IMR-90 (cell line): ENCODE data around the gene SLC6A13. TPM values are rescaled to one million over a fixed set of nuclear protein-coding genes. Genes with fewer than 3 reads are reported as not detected.

Source experiments
- ATAC-seq: fragments of 200-7000 bp; cut with Tn5 transposase; 2 replicates; pipeline ENCODE4 v1.9.1; 2020; ENCODE audit warnings: low read depth, mild to moderate bottlenecking, moderate library complexity
- BruUV-seq: library from RNA; stranded (reverse); fragments of 400-500 nt; replicated peaks from 2 replicates; lab custom pipeline; 2021; lab: Mats Ljungman, UMichigan
- CTCF ChIA-PET: fragments of 300-600 bp; formaldehyde crosslinking; extraction: SDS; loops from one replicate; lab custom pipeline; 2021; ENCODE audit warnings: antibody characterized with exemption; lab: Yijun Ruan, JAX
- POLR2A ChIA-PET: fragments of 300-600 bp; sonication (Branson Sonifier 250); formaldehyde crosslinking; loops from one replicate; lab custom pipeline; 2022; ENCODE audit warnings: antibody characterized with exemption; ENCODE audit not compliant: unreplicated experiment; lab: Charles Lee
- DNase-seq: peaks from one replicate; pipeline ENCODE4 v3.0.0; 2013
- H2AFZ ChIP-seq: replicated peaks from 2 replicates; pipeline ENCODE3; 2013; ENCODE audit warnings: low read length, mild to moderate bottlenecking; ENCODE audit not compliant: poor library complexity
- H2AK5ac ChIP-seq: 2 replicates; pipeline ENCODE4 v1.6.1; 2013; ENCODE audit warnings: low read depth, low read length, inconsistent platforms
- H2AK9ac ChIP-seq: replicated peaks from 2 replicates; pipeline ENCODE3; 2013; ENCODE audit warnings: mild to moderate bottlenecking, low read depth, low read length, moderate library complexity; ENCODE audit not compliant: poor library complexity
- H2BK120ac ChIP-seq: 2 replicates; pipeline ENCODE4 v1.6.1; 2013; ENCODE audit warnings: low read depth, low read length, inconsistent platforms
- H2BK15ac ChIP-seq: 3 replicates; pipeline ENCODE4 v1.6.1; 2013; ENCODE audit warnings: low read depth, low read length, inconsistent platforms
- H2BK20ac ChIP-seq: 2 replicates; pipeline ENCODE4 v1.6.1; 2013; ENCODE audit warnings: low read depth, mild to moderate bottlenecking, inconsistent platforms, low read length, moderate library complexity
- H2BK5ac ChIP-seq: 2 replicates; pipeline ENCODE4 v1.6.1; 2013; ENCODE audit warnings: mild to moderate bottlenecking, low read depth, low read length, inconsistent platforms; ENCODE audit not compliant: poor library complexity, severe bottlenecking
- H3K14ac ChIP-seq: replicated peaks from 2 replicates; pipeline ENCODE4 v1.6.1; 2013; ENCODE audit warnings: low read depth, low read length, inconsistent platforms
- H3K18ac ChIP-seq: 2 replicates; pipeline ENCODE4 v1.6.1; 2013; ENCODE audit warnings: low read depth, low read length, control low read depth
- H3K23ac ChIP-seq: 2 replicates; pipeline ENCODE4 v1.6.1; 2013; ENCODE audit warnings: low read depth, low read length, inconsistent platforms
- H3K27ac ChIP-seq: 2 replicates; pipeline ENCODE4 v1.5.1; 2013; ENCODE audit warnings: mild to moderate bottlenecking, control low read depth, low read length; ENCODE audit not compliant: insufficient read depth
- H3K27me3 ChIP-seq: 2 replicates; pipeline ENCODE4 v1.6.1; 2013; ENCODE audit warnings: low read length; ENCODE audit not compliant: control insufficient read depth, insufficient read depth
- H3K36me3 ChIP-seq: 2 replicates; pipeline ENCODE4 v1.6.1; 2013; ENCODE audit warnings: low read length, mixed read lengths; ENCODE audit not compliant: control insufficient read depth, insufficient read depth
- H3K4ac ChIP-seq: 2 replicates; pipeline ENCODE4 v1.6.1; 2013; ENCODE audit warnings: low read depth, low read length, inconsistent platforms
- H3K4me1 ChIP-seq: 2 replicates; pipeline ENCODE4 v1.6.1; 2013; ENCODE audit warnings: low read length, mixed read lengths; ENCODE audit not compliant: control insufficient read depth, insufficient read depth
- H3K4me2 ChIP-seq: 2 replicates; pipeline ENCODE4 v1.6.1; 2013; ENCODE audit warnings: low read depth, mild to moderate bottlenecking, control low read depth, low read length, moderate library complexity
- H3K4me3 ChIP-seq: 2 replicates; pipeline ENCODE4 v1.5.1; 2013; ENCODE audit warnings: low read depth, mild to moderate bottlenecking, control low read depth, low read length, moderate library complexity; ENCODE audit not compliant: insufficient read depth
- H3K56ac ChIP-seq: 2 replicates; pipeline ENCODE4 v1.6.1; 2013; ENCODE audit warnings: low read length, inconsistent platforms; ENCODE audit not compliant: insufficient read depth; ENCODE audit errors: extremely low read depth
- H3K79me1 ChIP-seq, 2 experiments: 2 replicates each; pipeline ENCODE4 v1.6.1; 2013; ENCODE audit warnings: low read length in 2 of 2, inconsistent platforms in 1 of 2, low read depth in 1 of 2
- H3K9ac ChIP-seq: 2 replicates; pipeline ENCODE4 v1.6.1; 2013; ENCODE audit warnings: low read depth, low read length, control low read depth
- H3K9me1 ChIP-seq: 2 replicates; pipeline ENCODE4 v1.6.1; 2013; ENCODE audit warnings: low read length, inconsistent platforms; ENCODE audit not compliant: insufficient read depth
- H3K9me3 ChIP-seq: 2 replicates; pipeline ENCODE4 v1.6.1; 2013; ENCODE audit warnings: low read length; ENCODE audit not compliant: control insufficient read depth, insufficient read depth
- H4K20me1 ChIP-seq: 2 replicates; pipeline ENCODE4 v1.6.1; 2013; ENCODE audit warnings: low read length, inconsistent platforms; ENCODE audit not compliant: insufficient read depth
- H4K5ac ChIP-seq: 2 replicates; pipeline ENCODE4 v1.6.1; 2013; ENCODE audit warnings: mild to moderate bottlenecking, low read depth, low read length, control low read depth
- H4K8ac ChIP-seq, 2 experiments: 2 replicates each; pipeline ENCODE4 v1.6.1; 2013; ENCODE audit warnings: low read depth in 2 of 2, low read length in 2 of 2, control low read depth in 1 of 2, inconsistent platforms in 1 of 2
- H4K91ac ChIP-seq: 2 replicates; pipeline ENCODE4 v1.6.1; 2013; ENCODE audit warnings: low read depth, low read length, inconsistent platforms; ENCODE audit not compliant: insufficient read depth
- BHLHE40 ChIP-seq: fragments of 150-350 bp; IDR thresholded peaks from 2 replicates; pipeline ENCODE4 v1.6.1; 2016; ENCODE audit warnings: mild to moderate bottlenecking, low read depth, low read length
- CHD1 ChIP-seq: IDR thresholded peaks from 2 replicates; pipeline ENCODE4 v1.6.1; 2012; ENCODE audit warnings: low read depth, low read length, improper control_type of control experiment
- FOS ChIP-seq: fragments of 150-350 bp; IDR thresholded peaks from 2 replicates; pipeline ENCODE4 v1.6.1; 2016; ENCODE audit warnings: low read depth, low read length
- POLR2A ChIP-seq: IDR thresholded peaks from 2 replicates; pipeline ENCODE4 v1.6.1; 2012; ENCODE audit warnings: mild to moderate bottlenecking, low read depth, low read length
- RCOR1 ChIP-seq: IDR thresholded peaks from 2 replicates; pipeline ENCODE4 v1.6.1; 2012; ENCODE audit warnings: mild to moderate bottlenecking, low read length, improper control_type of control experiment; ENCODE audit not compliant: insufficient replicate concordance
- WGBS, 2 experiments: methylation state at CpG; one replicate each; pipeline versions ENCODE4 v1.1.5 to v1.1.7; 2013; ENCODE audit warnings: missing lambda C conversion rate in 2 of 2; ENCODE audit not compliant: insufficient read length in 1 of 2; ENCODE audit errors: extremely low coverage in 2 of 2; 5-methylcytosine and 5-hydroxymethylcytosine counted together
- dilution Hi-C: fragments of 300-500 bp; cut with HindIII; formaldehyde crosslinking; loops from one replicate; pipeline ENCODE4 v1.14.3; 2018; ENCODE audit warnings: low sequenced_read_pairs; ENCODE audit not compliant: unreplicated experiment
- in situ Hi-C: fragments of 300-500 bp; cut with MboI; formaldehyde crosslinking; loops from 3 replicates; pipeline ENCODE4 v1.14.3; 2019; ENCODE audit warnings: low sequenced_read_pairs, inconsistent platforms, mixed read lengths
- intact Hi-C: fragments of 100-400 bp; cut with micrococcal nuclease; formaldehyde crosslinking; loops from 2 replicates; pipeline ENCODE4 v1.10.0; 2022
- polyA plus RNA-seq, 3 experiments: library from polyadenylated mRNA; depleted of rRNA; stranded (reverse); fragments of >200 nt; gene quantifications; 2 replicates each; pipeline ENCODE4 v1.2.3, GENCODE V29; 2012; ENCODE audit warnings: low replicate concordance in 1 of 3
- total RNA-seq: library from RNA; depleted of rRNA; stranded (reverse); fragments of >200 nt; gene quantifications from 2 replicates; pipeline ENCODE4 v1.2.3, GENCODE V29; 2012

SLC6A13 gene
- total and polyA plus RNA-seq, 2 of the 4 experiments (the other 2 are of a cell fraction): under 0.01 to 0.10 TPM

- H3K23ac ChIP-seq: no peak overlapping the region
- ChIA-PET CTCF (no interaction called here), POLR2A (no interaction called here)
- BruUV-seq: no TSS peak
- ATAC-seq (no peak), DNase-seq (no peak)
- no peak overlapping the region for H2BK5ac ChIP-seq
- no peak overlapping the region for H4K91ac ChIP-seq
- no peaks in the 10 kb centered on the region for H3K79me1 ChIP-seq
- H3K4me2 ChIP-seq: no peak overlapping the region
- H4K5ac ChIP-seq: no peak overlapping the region
- dilution Hi-C loops (no loop called here), in situ Hi-C loops (no loop called here), intact Hi-C loops (no loop called here)
- no peak overlapping the region for H2BK20ac ChIP-seq
- peaks cover 81% of the 10 kb centered on the region for H3K27me3 ChIP-seq
- no peak overlapping the region for H2BK120ac ChIP-seq
- H2AK5ac ChIP-seq: no peak overlapping the region
- no peaks in the 10 kb centered on the region for H3K9me1 ChIP-seq
- no peak overlapping the region for H2AK9ac ChIP-seq
- H4K20me1 ChIP-seq: no peaks in the 10 kb centered on the region
- H3K4ac ChIP-seq: no peak overlapping the region
- no peak for TF ChIP-seq CHD1
- no peak for TF ChIP-seq BHLHE40
- no peak for TF ChIP-seq POLR2A
- no peak for TF ChIP-seq RCOR1
- no peak for TF ChIP-seq FOS
- H3K4me1 ChIP-seq: no peaks in the 10 kb centered on the region
- no peaks in the 10 kb centered on the region for H3K36me3 ChIP-seq
- no peak overlapping the region for H3K14ac ChIP-seq
- WGBS, 2 experiments: 35% methylated on average over 7 of the region's 18 CpGs; no CpG with 5 or more reads in 1 of the 2 experiments
- H3K4me3 ChIP-seq: no peak overlapping the region
- no peak overlapping the region for H2AFZ ChIP-seq
- H3K9me3 ChIP-seq: 0 out of 2 replicates have a peak, but pooled peaks cover 2% of the 10 kb centered on the region
- H3K9ac ChIP-seq: no peak overlapping the region
- H4K8ac ChIP-seq: no peak overlapping the region
- no peak overlapping the region for H3K18ac ChIP-seq
- no peak overlapping the region for H3K56ac ChIP-seq
- H3K27ac ChIP-seq: no peak overlapping the region
- H2BK15ac ChIP-seq: no peak overlapping the region
Measured at GRCh38 chr12:227923-228845, 34.5 kb downstream of the SLC6A13 start.
